MM.1S (cell line): ENCODE measurements around the gene FGF21.
A peak's percentile ranks its signal among the peaks of the same experiment; 100 is the strongest.

Experiments used
- DNase-seq: peaks from one replicate; pipeline ENCODE4 v3.0.0-alpha.2; 2015
- H2AFZ ChIP-seq: fragments of 300-600 bp; sonication (generic); 2 replicates; pipeline ENCODE4 v1.6.0; 2016; ENCODE audit warnings: antibody characterized with exemption, low read length
- H3F3A ChIP-seq: fragments of 300-600 bp; sonication (generic); 2 replicates; pipeline ENCODE4 v1.6.1; 2016; ENCODE audit warnings: mild to moderate bottlenecking, antibody characterized with exemption, low read length, moderate library complexity, mixed read lengths; ENCODE audit not compliant: insufficient read depth
- H3K27ac ChIP-seq: fragments of 300-600 bp; sonication (generic); 2 replicates; pipeline ENCODE4 v1.5.1; 2016; ENCODE audit warnings: mild to moderate bottlenecking, low read length
- H3K27me3 ChIP-seq: fragments of 300-600 bp; sonication (generic); replicated peaks from 2 replicates; pipeline ENCODE4 v1.6.0; 2016; ENCODE audit warnings: low read length; ENCODE audit not compliant: insufficient read depth
- H3K36me3 ChIP-seq: fragments of 300-600 bp; sonication (generic); replicated peaks from 2 replicates; pipeline ENCODE4 v1.6.1; 2016; ENCODE audit warnings: mild to moderate bottlenecking, low read length, mixed read lengths; ENCODE audit not compliant: insufficient read depth
- H3K4me1 ChIP-seq: fragments of 300-600 bp; sonication (generic); 2 replicates; pipeline ENCODE4 v1.6.1; 2016; ENCODE audit warnings: low read length, mixed read lengths
- H3K4me2 ChIP-seq: fragments of 300-600 bp; sonication (generic); 2 replicates; pipeline ENCODE4 v1.6.0; 2016; ENCODE audit warnings: low read depth, low read length
- H3K4me3 ChIP-seq: fragments of 300-600 bp; sonication (generic); 2 replicates; pipeline ENCODE4 v1.5.1; 2016; ENCODE audit warnings: low read length, mixed read lengths
- H3K79me2 ChIP-seq: fragments of 300-600 bp; sonication (generic); 2 replicates; pipeline ENCODE4 v1.6.1; 2016; ENCODE audit warnings: mixed run types, low read length, mixed read lengths
- H3K9ac ChIP-seq: fragments of 300-600 bp; sonication (generic); 2 replicates; pipeline ENCODE4 v1.6.1; 2016; ENCODE audit warnings: low read length, mixed read lengths
- H3K9me2 ChIP-seq: fragments of 300-600 bp; sonication (generic); replicated peaks from 2 replicates; pipeline ENCODE4 v1.6.1; 2016; ENCODE audit warnings: mild to moderate bottlenecking, low read length, mixed read lengths; ENCODE audit not compliant: insufficient read depth
- H3K9me3 ChIP-seq: fragments of 300-600 bp; sonication (generic); replicated peaks from 2 replicates; pipeline ENCODE4 v1.6.1; 2016; ENCODE audit warnings: mild to moderate bottlenecking, low read length, mixed read lengths; ENCODE audit not compliant: insufficient read depth
- H4K20me1 ChIP-seq: fragments of 300-600 bp; sonication (generic); 2 replicates; pipeline ENCODE4 v1.6.1; 2016; ENCODE audit warnings: mild to moderate bottlenecking, low read length, moderate library complexity, mixed read lengths; ENCODE audit not compliant: insufficient read depth
- CTCF ChIP-seq: fragments of 300-600 bp; sonication (generic); IDR thresholded peaks from 2 replicates; pipeline ENCODE4 v1.5.1; 2016; ENCODE audit warnings: antibody characterized with exemption, low read length, mixed read lengths
- EZH2 ChIP-seq: fragments of 300-600 bp; sonication (generic); optimal IDR thresholded peaks from 2 replicates; pipeline ENCODE3; 2017; ENCODE audit warnings: low read depth, mild to moderate bottlenecking, antibody characterized with exemption, low read length, mixed read lengths
- EZH2phosphoT487 ChIP-seq: fragments of 300-600 bp; sonication (generic); IDR thresholded peaks from 2 replicates; pipeline ENCODE4 v1.6.1; 2018; ENCODE audit warnings: antibody characterized with exemption, low read length

Gene FGF21

GRCh38 chr19:48722196-48722708, 33.1 kb upstream of the FGF21 start:
- TF ChIP-seq CTCF (no peak), EZH2phosphoT487 (no peak), EZH2 (no peak)
- Histone ChIP-seq H3K9me3 (no peaks in the 10 kb centered on the region), H3K9me2 (no peaks in the 10 kb centered on the region), H3K4me1 (peaks cover 6% of the 10 kb centered on the region; the same call in 1 of the 2 replicates), H3K36me3 (no peaks in the 10 kb centered on the region), H3K27ac (no peak overlapping the region), H3K79me2 (no peaks in the 10 kb centered on the region), H3K4me2 (no peak overlapping the region), H3F3A (no peaks in the 10 kb centered on the region), H2AFZ (no peak overlapping the region), H3K27me3 (peaks cover 38% of the 10 kb centered on the region), H4K20me1 (no peaks in the 10 kb centered on the region), H3K4me3 (no peak overlapping the region), H3K9ac (no peak overlapping the region)
- DNase-seq = no peak

GRCh38 chr19:48724796-48725753, 30.2 kb upstream of the FGF21 start:
- H3K4me1 ChIP-seq = peaks cover 6% of the 10 kb centered on the region; the same call in 1 of the 2 replicates
- TF ChIP-seq EZH2phosphoT487 = no peak
- no peaks in the 10 kb centered on the region for H4K20me1 ChIP-seq
- H3F3A ChIP-seq = no peaks in the 10 kb centered on the region
- peak overlapping the region; percentile 11; the same call in 1 of the 2 replicates for H3K4me2 ChIP-seq
- DNase-seq = peak; percentile 45
- no peak overlapping the region for H3K27ac ChIP-seq
- no peaks in the 10 kb centered on the region for H3K9me3 ChIP-seq
- H2AFZ ChIP-seq = no peak overlapping the region
- H3K9ac ChIP-seq = no peak overlapping the region
- H3K4me3 ChIP-seq = no peak overlapping the region
- no peaks in the 10 kb centered on the region for H3K79me2 ChIP-seq
- peaks cover 44% of the 10 kb centered on the region for H3K27me3 ChIP-seq
- H3K36me3 ChIP-seq = no peaks in the 10 kb centered on the region
- no peaks in the 10 kb centered on the region for H3K9me2 ChIP-seq

- Histone ChIP-seq H3F3A (no peaks in the 10 kb centered on the region), H3K4me1 (no peaks in the 10 kb centered on the region), H3K36me3 (no peaks in the 10 kb centered on the region), H2AFZ (0 out of 2 replicates have a peak overlapping the region, but pooled peaks have one; percentile 19), H3K4me2 (no peak overlapping the region; the same call in 1 of the 2 replicates), H3K27ac (no peak overlapping the region), H3K79me2 (no peaks in the 10 kb centered on the region), H3K4me3 (no peak overlapping the region), H3K27me3 (peaks cover 57% of the 10 kb centered on the region), H3K9me2 (no peaks in the 10 kb centered on the region), H3K9ac (no peak overlapping the region), H3K9me3 (no peaks in the 10 kb centered on the region), H4K20me1 (no peaks in the 10 kb centered on the region)
- no peak for DNase-seq
- TF ChIP-seq EZH2 = no peak
- TF ChIP-seq EZH2phosphoT487 = no peak
Measured at GRCh38 chr19:48726556-48726955, 28.8 kb upstream of the FGF21 start.

- H2AFZ ChIP-seq = no peak overlapping the region
- no peak for DNase-seq
- no peaks in the 10 kb centered on the region for H3K36me3 ChIP-seq
- no peak overlapping the region for H3K4me3 ChIP-seq
- TF ChIP-seq CTCF (no peak), EZH2 (no peak), EZH2phosphoT487 (no peak)
- H3K27ac ChIP-seq = no peak overlapping the region
- no peaks in the 10 kb centered on the region for H3F3A ChIP-seq
- no peaks in the 10 kb centered on the region for H3K9me3 ChIP-seq
- H3K9ac ChIP-seq = no peak overlapping the region
- no peaks in the 10 kb centered on the region for H4K20me1 ChIP-seq
- H3K4me2 ChIP-seq = no peak overlapping the region
- H3K27me3 ChIP-seq = peaks cover 67% of the 10 kb centered on the region
- no peaks in the 10 kb centered on the region for H3K9me2 ChIP-seq
- no peaks in the 10 kb centered on the region for H3K4me1 ChIP-seq
- no peaks in the 10 kb centered on the region for H3K79me2 ChIP-seq
Measured at GRCh38 chr19:48728911-48729664, 26.2 kb upstream of the FGF21 start.
